ENCODE data around the gene NEURL3.

Gene NEURL3

GRCh38 chr2:96541398-96542152 lies 36.4 kb upstream of the NEURL3 start:
- no peak for DNase-seq (ENCODE audit: extremely low read depth, insufficient read length)
- H3K4me3 ChIP-seq (replicated peaks; ENCODE audit: low read depth, low read length): no peak overlapping the region
- H3K27me3 ChIP-seq (replicated peaks; ENCODE audit: control insufficient read depth, insufficient read depth, low read length): no peaks in the 10 kb centered on the region
- TF ChIP-seq, protein P1, sequence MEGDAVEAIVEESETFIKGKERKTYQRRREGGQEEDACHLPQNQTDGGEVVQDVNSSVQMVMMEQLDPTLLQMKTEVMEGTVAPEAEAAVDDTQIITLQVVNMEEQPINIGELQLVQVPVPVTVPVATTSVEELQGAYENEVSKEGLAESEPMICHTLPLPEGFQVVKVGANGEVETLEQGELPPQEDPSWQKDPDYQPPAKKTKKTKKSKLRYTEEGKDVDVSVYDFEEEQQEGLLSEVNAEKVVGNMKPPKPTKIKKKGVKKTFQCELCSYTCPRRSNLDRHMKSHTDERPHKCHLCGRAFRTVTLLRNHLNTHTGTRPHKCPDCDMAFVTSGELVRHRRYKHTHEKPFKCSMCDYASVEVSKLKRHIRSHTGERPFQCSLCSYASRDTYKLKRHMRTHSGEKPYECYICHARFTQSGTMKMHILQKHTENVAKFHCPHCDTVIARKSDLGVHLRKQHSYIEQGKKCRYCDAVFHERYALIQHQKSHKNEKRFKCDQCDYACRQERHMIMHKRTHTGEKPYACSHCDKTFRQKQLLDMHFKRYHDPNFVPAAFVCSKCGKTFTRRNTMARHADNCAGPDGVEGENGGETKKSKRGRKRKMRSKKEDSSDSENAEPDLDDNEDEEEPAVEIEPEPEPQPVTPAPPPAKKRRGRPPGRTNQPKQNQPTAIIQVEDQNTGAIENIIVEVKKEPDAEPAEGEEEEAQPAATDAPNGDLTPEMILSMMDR (IDR thresholded peaks at IDR 0.05; ENCODE audit: insufficient read depth, low read length, poor library complexity, severe bottlenecking): no peak
- peaks cover 31% of the 10 kb centered on the region for H3K36me3 ChIP-seq (ENCODE audit: control insufficient read depth, insufficient read depth, low read length)

DNA sequence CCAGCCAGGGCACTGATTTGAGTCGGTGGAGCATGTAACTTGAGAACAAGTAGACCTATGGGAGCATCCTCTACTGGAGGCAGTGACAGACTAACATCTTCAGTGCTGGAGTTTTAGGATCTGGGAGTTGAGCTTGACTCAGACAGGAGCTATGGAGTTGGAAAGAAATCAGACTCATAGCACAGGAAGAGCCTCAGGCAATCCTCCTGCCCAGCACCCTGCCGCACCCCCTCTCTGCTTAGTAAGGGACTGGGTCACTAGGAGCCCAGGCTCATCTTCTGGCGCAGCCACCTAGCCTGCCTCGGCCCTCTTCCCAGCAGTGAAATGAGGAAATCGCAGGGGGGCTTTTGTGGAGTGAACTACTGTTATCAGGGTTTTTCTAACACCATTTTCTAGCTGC lies 35.0 kb upstream of the NEURL3 start:
- peak overlapping the region; percentile 16 for H3K4me3 ChIP-seq (replicated peaks; ENCODE audit: low read depth, low read length)
- H3K36me3 ChIP-seq (ENCODE audit: control insufficient read depth, insufficient read depth, low read length): peaks cover 23% of the 10 kb centered on the region
- TF ChIP-seq, protein P1 (IDR thresholded peaks at IDR 0.05; ENCODE audit: insufficient read depth, low read length, poor library complexity, severe bottlenecking): no peak
- no peak for DNase-seq (ENCODE audit: extremely low read depth, insufficient read length)
- H3K27me3 ChIP-seq (replicated peaks; ENCODE audit: control insufficient read depth, insufficient read depth, low read length): no peaks in the 10 kb centered on the region

- Histone ChIP-seq H3K27me3 (replicated peaks; ENCODE audit: control insufficient read depth, insufficient read depth, low read length) (no peaks in the 10 kb centered on the region), H3K4me3 (replicated peaks; ENCODE audit: low read depth, low read length) (peak overlapping the region; percentile 94), H3K36me3 (ENCODE audit: control insufficient read depth, insufficient read depth, low read length) (peaks cover 20% of the 10 kb centered on the region)
- TF ChIP-seq, protein P1 (IDR thresholded peaks at IDR 0.05; ENCODE audit: insufficient read depth, low read length, poor library complexity, severe bottlenecking): no peak
- DNase-seq (ENCODE audit: extremely low read depth, insufficient read length): no peak
Observed at GRCh38 chr2:96539215-96539920, 34.2 kb upstream of the NEURL3 start.

DNA sequence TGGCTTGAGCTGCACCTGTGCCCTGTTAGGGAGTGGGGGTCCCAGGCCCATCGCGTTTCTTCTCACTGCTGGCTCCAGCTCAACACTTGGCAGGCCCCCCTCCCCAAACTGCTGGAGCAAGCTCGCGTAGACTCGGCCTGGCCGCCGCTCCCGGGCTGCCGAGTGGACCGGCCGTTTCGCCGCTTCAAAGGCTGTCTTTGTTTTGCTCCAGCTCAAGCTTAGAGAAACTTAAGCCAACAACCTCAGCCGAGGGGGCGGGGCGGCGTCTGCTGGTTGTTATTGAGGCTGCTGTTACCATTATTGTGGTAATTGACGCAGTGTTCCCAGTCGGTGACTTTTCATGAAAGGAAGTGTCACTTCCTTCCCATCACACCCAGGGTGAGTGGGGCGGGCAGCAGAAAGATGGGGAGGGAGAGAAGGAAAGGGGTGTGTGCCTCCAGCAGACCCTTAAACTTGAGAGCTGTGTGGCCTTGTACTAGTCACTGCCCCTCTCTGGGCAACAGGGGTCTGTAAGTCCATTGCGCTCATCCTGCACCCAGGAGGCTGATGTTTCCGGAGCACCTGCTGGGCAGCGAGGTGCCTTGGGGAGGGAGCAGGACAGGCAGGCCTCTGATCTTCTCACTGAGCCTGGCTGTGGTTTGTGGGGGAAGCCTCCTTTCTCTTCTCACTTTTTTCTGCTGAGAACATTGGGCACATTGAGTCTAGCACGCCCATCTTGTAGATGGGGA lies 33.5 kb upstream of the NEURL3 start:
- peak; percentile 60 for DNase-seq (ENCODE audit: extremely low read depth, insufficient read length)
- Histone ChIP-seq H3K36me3 (ENCODE audit: control insufficient read depth, insufficient read depth, low read length) (peaks cover 18% of the 10 kb centered on the region), H3K27me3 (replicated peaks; ENCODE audit: control insufficient read depth, insufficient read depth, low read length) (no peaks in the 10 kb centered on the region), H3K4me3 (replicated peaks; ENCODE audit: low read depth, low read length) (peak overlapping the region; percentile 94)
- TF ChIP-seq, protein P1 (IDR thresholded peaks at IDR 0.05; ENCODE audit: insufficient read depth, low read length, poor library complexity, severe bottlenecking): no peak

- Histone ChIP-seq H3K36me3 (ENCODE audit: control insufficient read depth, insufficient read depth, low read length) (peaks cover 13% of the 10 kb centered on the region), H3K27me3 (replicated peaks; ENCODE audit: control insufficient read depth, insufficient read depth, low read length) (no peaks in the 10 kb centered on the region), H3K4me3 (replicated peaks; ENCODE audit: low read depth, low read length) (peak overlapping the region; percentile 94)
- TF ChIP-seq, protein P1 (IDR thresholded peaks at IDR 0.05; ENCODE audit: insufficient read depth, low read length, poor library complexity, severe bottlenecking): no peak
- DNase-seq (ENCODE audit: extremely low read depth, insufficient read length): peak; percentile 58
Observed at GRCh38 chr2:96537734-96538486, 32.8 kb upstream of the NEURL3 start.

Data from GM06990 (cell line).